Hematopoietic multipotent progenitor cell treated with erythropoietin and hydrocortisone succinate and interleukin-3 and kit ligand, for 4 days (in vitro differentiated cells): ENCODE measurements around the gene ARID1B.

Experiments used
- DNase-seq: peaks from one replicate; pipeline ENCODE4 v3.0.0-alpha.2; 2015

Gene ARID1B

DNA sequence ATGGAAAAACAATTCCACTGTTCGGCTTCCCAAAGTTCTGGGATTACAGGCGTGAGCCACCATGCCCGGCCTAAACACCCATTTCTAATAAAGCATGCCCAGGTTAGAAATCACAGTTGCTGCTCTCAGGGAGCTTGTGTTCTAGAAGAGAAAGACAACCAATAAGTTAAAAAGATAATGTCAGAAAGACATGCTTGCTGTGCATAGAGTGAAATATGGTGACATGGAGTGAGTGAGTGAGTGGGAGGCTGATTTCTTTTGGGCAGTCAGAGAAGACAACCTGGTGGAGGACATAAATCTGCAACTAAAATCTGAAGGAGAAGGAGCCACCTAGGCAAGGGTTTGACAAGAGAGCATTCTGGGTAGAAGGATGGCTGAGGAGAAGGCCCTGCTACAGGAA is 222.6 kb downstream of the ARID1B start:
- no peak for DNase-seq

DNA sequence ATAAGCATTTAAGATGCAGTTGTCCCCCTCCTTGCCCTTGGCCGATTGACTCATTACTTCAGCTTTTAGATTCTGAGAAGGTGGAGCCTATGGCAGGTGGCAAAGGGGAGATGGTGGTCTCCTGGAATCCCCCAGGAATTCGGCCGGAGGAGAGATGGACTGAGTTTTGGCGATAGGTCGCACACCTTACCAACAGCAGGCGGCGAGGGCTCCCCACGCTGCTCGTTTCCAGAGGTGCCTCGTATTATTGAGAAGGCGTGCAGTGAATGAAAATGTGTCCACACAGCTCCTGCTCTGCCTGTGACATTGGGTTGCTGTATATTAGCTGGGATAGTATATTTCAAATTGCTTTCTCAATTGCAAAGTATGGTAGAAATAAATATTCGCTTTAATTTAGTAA is 224.5 kb downstream of the ARID1B start:
- DNase-seq: no peak

DNA sequence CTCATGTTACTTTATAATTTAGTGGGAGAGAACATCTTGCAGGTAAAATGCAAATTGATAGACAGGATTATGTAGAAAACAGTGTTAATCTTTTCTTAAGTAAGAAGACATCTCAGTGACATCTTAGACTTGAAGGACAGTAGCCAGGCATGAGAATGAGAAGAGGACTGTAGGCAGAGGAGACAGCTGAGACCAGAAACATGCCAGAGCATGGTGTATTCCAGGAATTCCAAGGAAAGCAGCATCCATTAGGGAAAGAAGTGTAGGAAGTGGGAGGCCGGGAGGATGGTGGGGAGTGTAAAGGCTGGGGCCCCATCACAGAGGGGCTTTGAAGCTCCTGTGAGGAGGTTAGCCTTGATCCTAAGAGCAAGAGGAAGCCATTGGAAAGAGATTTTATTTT is 225.6 kb downstream of the ARID1B start:
- DNase-seq: no peak

DNA sequence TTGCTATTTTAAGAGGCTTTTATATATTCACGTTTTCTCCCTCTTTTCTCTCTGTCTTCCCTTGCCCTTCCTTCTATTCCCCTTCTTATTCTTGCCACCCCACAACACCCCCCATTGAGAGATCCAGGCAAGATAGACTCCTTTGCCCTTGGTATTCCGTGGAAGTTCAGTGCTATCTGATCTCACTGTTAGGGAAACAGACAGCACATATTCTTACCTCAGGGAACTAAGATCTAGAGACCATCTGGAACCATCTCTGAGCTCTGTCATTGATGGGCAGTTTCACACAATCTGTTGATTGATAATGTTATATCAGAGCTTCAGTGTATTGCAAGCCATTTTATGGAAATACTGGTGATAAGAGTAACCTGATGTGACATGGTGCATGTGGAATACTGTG is 228.8 kb downstream of the ARID1B start:
- DNase-seq: no peak

DNA sequence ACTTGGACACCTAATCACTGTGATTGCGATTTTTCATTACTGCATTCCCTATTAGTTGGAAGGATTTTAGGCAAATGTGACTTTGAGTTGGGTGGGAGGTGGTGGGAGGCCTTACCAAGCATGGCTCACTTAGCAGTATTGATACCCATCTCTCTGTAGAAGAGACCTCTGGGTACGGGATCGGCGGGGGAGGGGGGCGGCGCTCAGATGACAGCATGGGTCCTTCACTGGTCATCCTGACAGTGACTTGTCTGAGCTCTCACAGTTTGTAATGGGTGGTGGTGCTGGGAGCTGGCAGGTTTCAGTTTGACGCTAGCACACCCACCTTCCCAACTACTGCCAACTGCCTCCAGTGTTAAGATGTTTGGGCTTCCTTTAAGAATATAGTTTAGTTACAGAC is 231.4 kb downstream of the ARID1B start:
- no peak for DNase-seq

DNA sequence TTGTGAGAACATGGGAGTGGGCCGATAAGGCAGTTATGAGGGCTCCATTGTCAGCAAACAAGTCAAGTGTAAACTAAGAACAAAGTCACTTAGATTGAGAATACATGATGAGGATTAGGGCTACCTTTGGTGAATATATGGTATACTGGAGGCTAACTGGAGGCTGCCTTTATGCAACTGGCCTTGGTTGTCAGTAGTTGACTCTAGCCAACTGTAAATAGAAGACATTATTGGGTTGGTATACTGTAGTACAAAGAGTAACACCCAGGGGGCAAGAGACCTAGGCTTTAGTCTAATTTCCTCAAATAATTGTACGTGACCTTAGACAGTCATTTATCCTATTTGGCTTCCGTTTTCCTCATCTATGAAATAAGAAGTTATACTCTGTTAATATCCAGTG is 235.2 kb downstream of the ARID1B start:
- no peak for DNase-seq

DNA sequence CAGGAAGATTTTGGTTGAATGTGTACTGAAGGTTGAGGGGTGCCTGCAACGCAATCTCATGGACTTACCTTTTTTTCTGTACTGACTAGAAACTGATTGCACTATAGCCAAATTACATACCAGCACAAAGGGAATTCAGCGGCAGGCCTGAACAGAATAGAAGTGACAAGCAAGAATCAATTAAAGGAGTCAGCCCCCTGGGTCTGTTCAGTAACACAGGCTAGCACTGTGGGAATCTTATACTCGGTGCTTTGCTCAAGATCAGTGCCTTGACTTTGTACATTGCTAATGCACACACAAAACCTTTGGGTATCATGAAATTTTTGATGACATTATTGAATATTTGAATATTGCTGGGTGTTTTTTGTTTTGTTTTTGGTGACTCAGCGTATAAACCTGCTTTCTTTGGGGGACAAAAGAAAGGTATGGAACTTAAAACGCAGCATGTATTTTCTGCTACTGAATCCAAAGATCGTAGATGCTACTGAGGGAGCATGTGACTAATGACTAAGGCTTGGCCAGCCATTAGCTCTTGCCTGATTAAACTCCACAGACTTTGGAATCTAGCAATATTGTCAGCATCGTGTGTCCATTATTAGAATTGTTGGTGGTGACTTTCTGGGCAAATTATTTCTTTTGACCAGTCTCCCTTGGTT is 236.6 kb downstream of the ARID1B start:
- DNase-seq: no peak

DNA sequence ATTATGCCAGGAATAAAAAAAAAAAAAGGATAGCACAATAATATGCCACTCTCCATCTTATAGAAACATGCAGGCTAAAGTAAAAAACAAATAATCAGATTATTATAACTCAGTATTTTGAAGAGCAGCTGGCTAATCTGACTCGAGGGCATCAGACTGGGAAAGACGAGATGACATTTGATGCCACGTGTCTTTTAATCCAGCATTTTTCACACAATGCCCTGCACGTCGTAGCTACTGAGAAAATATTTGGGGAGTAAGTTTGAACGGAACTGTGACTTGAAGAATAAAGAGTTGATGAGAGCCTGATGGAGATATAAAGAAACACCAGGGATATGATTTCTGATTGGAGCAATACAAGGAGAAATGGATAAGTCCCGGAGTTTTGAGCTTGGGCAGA is 237.7 kb downstream of the ARID1B start:
- no peak for DNase-seq

DNA sequence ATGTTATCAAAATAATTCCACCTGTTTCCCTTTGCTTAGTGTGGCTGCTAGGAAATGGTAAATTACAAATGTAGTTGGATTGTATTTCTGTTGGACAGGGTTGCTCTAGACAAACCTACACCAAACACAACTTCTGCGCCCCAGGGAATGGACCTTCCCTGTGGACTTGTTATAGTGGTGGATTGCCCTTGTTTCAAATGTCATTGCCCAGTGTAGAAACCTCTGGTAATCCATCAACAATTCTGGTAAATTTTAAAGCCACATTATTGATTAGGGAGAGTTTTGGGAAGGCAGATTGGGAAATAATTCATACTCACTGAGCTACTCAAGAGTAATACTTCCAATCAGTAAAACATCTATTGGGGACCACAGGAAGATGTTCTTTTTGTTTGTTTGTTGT is 239.8 kb downstream of the ARID1B start:
- no peak for DNase-seq

DNA sequence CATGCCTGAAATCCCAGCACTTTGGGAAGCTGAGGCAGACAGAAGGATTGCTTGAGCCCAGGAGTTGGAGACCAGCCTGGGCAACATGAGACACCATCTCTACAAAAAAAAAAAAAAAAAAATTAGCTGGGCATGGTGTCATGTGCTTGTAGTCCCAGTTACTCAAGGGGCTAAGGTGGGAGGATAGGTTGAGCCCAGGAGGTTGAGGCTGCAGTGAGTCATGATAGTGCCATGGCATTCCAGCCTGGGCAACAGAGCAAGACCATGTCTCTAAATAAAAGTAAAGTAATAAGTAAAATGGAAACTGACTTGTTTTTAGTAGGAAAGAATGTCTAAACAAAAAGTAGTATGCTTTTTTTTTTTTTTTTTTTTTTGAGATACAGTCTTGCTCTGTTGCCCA is 240.7 kb downstream of the ARID1B start:
- DNase-seq: no peak

DNA sequence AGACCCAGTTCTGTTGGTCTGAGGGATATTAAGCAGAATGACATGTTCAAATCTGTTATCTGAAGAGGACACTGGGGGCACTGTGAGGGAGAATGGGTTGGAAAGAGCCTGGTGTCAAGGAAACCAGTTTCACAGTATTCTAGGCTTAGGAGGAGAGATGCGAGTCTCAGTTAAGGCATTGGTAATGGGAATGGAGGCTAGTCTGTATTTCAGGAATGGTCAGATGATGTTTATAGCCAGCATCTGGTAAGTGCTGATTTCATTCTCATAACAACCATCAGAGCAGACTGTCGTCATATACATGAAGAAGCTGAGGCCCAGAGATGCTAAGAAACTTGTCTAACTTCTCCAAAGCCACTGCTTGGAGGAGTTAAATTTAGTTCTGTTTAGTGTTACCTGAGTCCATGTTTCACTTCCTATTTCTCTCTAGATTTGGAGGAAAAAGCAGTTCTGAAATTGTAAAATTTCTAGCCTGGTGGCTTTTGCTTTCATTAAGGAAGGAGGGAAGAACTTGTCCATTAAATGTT is 242.0 kb downstream of the ARID1B start:
- DNase-seq: peak; percentile 66

DNA sequence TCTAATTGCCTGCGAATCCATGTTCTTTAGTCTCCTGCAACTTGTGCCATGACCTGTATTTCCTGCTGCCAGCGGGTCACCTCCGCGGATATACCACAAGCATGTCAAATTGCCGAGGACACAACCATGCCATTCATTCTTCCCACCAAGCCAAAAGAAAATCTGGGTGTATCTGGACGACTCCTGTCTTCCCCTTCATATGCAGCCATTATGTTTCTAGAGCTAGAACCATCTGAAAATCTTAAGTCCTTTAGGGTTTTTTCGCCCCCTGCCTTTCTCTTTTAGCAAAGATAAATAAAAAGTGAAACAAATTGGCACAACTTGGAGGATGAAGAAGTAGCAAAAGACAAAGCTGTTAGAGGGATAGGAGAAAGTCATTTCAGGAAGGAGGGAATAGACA is 242.6 kb downstream of the ARID1B start:
- DNase-seq: peak; percentile 72

DNA sequence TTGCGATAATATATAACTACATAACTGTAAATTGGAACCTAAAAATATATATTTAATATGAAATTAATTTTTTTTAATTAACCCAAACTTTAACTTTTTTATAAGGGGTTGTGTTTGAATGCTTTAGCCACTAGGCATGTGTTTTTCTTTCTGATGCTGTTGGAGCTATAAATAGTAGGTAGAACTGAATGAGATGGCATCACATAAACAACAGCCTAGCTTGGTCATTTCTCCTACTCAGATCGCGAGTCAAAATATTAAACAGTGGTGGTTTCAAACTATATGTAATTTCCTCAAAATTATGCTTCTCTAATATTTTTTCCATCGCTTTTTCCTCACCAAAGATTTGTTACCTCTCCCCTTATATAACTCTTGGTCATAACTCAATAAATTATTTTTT is 243.2 kb downstream of the ARID1B start:
- peak; percentile 62 for DNase-seq

DNA sequence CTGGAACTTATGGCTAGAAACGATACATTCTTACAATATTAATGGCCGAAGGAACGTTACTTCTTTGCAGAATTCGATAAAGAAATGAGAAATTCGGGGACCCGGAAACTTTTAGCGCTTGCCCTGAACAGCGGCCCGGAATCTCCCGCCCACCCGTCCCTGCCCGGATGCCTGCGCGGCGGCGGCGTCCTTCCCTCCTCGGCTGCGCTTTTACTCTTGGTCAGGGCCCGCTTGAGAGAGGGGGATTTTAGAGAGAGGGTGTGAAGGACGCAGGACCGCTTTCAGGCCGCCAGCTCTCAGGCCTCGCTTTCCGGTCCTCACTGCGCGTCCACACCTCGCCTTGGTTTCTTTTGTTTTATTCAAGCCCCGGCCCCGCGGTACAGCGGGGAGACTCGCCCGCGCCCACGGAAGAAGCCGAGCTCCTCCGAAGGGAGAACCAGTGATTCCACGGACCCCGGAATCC is 243.7 kb downstream of the ARID1B start:
- DNase-seq: peak; percentile 87

DNA sequence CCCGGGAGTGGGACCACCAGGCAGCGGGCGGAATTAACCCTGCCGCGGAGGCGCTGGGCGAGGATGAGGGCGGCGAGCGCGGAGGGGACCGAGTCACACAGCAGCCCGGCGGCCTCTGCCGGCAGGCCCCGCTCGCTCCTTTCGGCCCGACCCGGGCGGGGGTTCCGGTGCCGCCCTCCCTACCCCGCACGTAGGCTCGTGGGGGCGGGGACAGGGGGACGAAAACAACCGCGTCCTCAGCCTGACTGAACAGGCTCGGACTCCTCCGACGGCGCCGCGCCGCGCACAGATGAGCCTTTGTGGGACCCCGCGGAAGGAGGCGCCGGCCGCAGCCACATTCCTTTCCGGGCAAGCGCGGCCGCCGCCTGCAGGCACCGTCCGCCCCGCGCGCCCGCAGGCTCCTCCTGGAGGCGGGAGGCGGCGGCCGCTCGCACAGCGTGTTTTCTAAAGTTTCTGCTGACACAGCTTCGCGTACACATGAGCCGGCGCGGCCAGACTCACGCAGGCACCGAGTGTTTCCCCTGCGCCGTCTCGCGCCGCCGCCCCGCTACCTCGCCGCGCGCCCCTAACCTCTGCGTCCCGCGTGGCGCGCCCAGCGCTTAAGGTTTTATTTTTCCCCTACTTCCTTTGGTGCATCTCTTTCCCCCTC is 244.3 kb downstream of the ARID1B start:
- peak; percentile 97 for DNase-seq

DNA sequence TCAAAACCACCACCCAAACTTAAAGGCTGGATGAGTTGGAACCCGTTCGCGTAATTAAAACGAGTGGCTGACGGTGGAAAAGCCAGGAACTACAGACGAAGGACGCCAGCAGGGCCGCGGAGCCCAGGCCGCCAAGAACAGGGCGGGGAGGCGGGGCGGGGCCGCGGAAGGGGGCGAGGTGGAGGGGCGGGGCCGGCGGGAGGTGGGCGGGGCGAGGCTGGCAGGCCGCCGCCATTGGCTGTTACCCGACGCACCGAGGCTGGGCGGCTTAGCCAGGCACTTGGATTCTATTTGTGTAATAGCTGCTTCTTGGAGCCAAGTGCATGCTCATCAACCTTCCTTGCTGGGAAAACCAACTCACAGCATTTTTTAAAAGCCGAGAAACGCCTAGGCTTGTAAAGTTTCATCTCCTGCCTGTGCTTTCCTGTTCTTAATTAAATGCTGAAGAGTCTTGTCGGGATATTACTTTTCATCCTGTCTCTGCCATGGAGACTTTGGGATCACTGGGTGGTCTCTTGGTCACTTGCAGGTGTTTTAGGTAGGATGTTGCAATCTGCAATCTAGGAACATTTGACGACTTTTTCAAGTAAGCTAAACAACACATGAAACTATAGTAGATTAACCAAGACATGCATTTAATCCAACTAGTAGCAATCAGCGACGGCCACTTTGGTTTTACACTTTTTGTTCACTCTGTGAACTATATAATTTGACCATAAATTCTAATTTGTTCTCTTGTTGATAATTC is 245.0 kb downstream of the ARID1B start:
- DNase-seq: peak; percentile 94

DNA sequence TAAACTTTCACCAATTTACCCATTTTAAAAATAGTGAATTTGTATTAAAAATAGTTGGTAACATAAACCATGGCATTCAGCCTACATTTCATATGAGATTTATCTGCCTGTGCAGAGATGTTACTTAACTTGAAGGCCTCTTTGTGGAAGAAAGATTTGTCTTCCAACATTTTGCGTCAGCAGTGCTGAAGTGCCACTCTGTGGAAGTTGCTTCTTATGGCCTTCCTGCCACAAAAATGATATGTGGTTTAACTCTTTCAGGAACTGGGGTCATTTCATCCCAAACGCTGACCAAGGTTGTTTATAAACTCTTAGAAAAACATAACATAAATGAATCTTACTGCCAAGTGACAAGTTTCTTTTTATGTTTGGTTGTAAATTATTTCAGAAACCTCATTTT is 246.8 kb downstream of the ARID1B start:
- peak; percentile 69 for DNase-seq

DNA sequence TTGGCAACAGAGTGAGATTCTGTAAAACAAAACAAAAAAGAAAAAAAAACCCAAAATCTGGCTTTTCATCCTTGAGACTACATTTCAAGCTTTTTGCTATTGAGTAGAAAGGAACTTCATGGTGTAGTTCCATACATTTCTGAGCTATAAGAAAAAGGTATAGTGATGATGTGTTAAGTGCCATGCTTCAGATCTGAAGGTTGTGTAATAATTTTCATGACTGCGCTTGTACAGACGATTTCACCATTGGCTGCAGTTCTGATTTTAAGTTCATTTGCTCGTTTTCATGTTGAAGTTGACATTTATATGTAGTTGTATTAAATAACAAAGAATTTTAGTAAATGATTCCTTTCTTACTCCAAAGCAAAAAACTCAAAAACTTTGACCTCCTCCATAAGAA is 247.6 kb downstream of the ARID1B start:
- DNase-seq: no peak

DNA sequence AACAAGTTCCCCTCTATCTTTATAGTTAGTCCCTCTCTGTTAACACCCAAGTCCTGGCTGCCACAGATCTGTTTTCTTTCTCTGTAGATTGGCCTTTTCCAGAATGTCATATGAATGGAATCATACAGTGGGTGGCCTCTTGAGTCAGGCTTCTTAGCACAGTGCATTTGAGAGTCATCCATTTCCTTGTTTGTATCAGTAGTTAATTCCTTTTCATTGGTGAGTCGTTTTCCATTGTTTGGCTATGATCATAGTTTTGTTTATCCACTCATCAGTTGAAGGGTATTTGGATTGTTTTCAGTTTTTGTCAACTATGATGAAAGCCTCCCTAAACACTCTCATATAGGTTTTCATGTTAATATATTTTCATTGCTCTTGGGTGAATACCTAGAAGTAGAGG is 248.3 kb downstream of the ARID1B start:
- no peak for DNase-seq

DNA sequence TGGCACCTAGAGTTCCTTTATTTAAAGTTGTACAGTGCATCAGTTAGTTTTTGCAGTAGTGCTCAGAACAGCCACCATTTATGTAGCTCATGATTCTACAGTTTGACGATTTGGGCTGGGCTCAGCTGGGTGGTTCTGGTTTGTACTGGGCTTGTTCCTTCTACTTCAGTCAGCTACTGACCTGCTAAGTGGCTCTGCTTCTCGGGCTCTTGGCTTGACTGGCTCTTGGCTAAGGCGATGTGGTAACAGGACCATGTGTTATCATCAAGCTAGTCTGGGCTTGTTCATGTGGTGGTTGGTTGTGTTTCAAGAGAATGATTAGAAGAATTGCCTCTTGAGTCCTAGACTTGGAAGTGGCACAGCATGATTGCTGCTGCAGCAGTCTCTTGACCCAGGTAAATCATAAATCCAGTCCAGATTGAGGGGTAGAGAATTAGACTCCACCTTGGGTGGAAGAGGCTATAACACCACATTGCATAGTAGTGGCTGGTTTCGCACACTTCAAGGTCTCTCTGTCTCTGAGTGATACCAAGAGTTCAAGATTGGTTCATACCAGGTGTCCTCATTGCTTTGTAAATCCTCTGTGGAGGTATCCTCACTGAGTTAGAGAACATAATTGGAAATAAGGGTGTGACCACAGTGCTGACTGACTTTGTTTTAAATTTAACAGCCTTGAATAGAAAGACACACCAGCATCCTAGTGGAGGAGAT is 253.0 kb downstream of the ARID1B start:
- DNase-seq: no peak

DNA sequence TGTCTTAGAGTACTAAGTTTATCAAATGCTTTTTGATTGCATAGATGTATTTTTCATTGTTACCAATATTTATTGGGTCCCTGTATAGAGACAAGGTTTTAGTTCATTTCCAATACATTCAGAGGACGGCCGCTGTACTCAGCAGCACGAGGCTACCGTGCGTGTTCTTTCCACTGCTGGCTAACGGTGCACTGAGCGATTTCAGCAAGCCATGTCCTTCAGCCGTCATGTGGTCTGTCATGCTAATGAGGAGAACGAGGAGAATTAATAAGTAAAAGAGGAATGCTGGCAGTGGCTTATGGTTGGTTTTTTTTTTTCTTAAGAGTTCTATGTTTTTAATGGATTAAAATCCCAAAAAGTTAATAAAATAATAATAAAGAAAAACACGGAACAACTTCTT is 253.6 kb downstream of the ARID1B start:
- DNase-seq: no peak

DNA sequence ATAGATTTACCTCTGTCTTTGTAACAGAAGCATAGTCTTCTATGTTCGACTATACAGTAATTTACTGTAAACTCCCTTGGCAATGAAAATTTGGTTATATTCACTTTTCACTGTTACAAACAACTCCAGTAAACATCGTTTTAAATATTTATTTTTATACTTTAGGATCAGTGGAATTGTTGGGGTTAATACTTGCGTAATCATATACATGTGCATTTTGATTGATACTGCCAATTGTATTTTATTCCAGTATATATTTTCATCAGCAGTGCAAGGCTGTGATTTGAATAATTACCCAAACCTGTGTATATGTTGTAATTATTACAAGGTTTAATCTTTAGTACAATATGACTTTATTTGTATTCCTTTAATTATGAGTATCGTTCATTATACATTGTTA is 255.7 kb downstream of the ARID1B start:
- no peak for DNase-seq

DNA sequence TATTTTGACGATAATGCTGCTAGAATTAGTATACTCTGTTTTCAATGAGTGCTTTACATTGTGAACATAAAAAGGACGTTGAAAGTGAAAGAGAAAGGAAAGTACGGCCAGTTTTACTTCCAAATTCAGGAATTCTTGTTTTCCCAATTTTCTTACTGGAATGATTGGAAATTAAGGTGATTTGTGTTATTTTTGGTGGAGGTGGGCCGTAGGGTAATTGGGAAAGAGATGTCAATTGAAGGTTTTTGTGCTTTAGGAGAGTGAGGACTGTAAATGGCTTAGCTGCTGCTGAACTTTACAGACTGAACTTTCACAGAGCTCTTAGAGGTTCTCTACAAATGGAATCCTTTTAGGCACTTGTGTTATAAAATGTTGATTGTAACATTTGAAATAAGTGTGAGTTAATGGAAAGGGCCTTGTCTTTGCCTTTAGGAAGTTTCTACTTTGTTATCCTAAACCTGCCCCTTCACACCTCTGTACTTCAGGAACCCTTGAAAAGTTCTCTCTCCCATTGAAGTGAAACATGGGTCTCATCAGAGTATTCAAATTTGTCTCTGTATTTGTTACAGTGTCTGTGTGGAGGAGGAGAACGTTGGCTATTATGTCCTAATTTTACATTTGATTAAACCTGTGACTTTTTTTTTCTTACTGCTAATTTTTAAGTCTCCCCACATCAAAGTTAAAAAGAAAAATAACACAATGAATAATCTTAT is 256.4 kb downstream of the ARID1B start:
- DNase-seq: no peak
